B cell (primary cell): Measurements from ENCODE around the gene FRMD6. TPM values are rescaled to one million over a fixed set of nuclear protein-coding genes. Genes with fewer than 3 reads are reported as not detected.

ENCODE experiments used
- ATAC-seq: fragments of 200-7000 bp; cut with Tn5 transposase; one replicate; pipeline ENCODE4 v1.10.0; 2021; ENCODE audit warnings: low read depth, mild to moderate bottlenecking, moderate number of reproducible peaks, moderate library complexity
- CTCF ChIA-PET: fragments of 350-600 bp; sonication (Branson Sonifier 250); formaldehyde crosslinking; loops from one replicate; lab custom pipeline; 2021; ENCODE audit warnings: antibody characterized with exemption, inconsistent platforms; lab: Charles Lee
- POLR2A ChIA-PET: fragments of 350-600 bp; sonication (Branson Sonifier 250); formaldehyde crosslinking; loops from one replicate; lab custom pipeline; 2021; ENCODE audit warnings: antibody characterized with exemption; lab: Charles Lee
- DNase-seq: peaks from one replicate; pipeline ENCODE4 v3.0.0; 2013
- H2AFZ ChIP-seq: 2 replicates; pipeline ENCODE4 v1.6.1; 2012; ENCODE audit warnings: mild to moderate bottlenecking, low read depth, low read length; ENCODE audit not compliant: insufficient read depth, poor library complexity, severe bottlenecking
- H3K27ac ChIP-seq, 2 donors: 1 replicate in 1 of 2; 2 replicates in 1 of 2; pipeline ENCODE4 v1.5.1; 2012 to 2013; ENCODE audit warnings: low read length in 2 of 2, mild to moderate bottlenecking in 2 of 2, moderate library complexity in 1 of 2
- H3K27me3 ChIP-seq, 4 experiments: fragments of 200-600 bp in 1 of 4; sonication (generic) in 1 of 4; replicated peaks in 1 of 4; 1 replicate in 2 of 4; 2 replicates in 2 of 4; pipeline versions ENCODE4 v1.6.1 to v1.7.0; 2013 to 2016; ENCODE audit warnings: low read length in 3 of 4, mild to moderate bottlenecking in 2 of 4, mixed read lengths in 1 of 4, moderate library complexity in 1 of 4; ENCODE audit not compliant: insufficient read depth in 4 of 4, control insufficient read depth in 3 of 4; ENCODE audit errors: control extremely low read depth in 1 of 4
- H3K36me3 ChIP-seq, 2 experiments: replicated peaks in 1 of 2; 1 replicate in 1 of 2; 2 replicates in 1 of 2; pipeline versions ENCODE4 v1.6.1 to v1.7.1; 2013; ENCODE audit warnings: low read length in 1 of 2; ENCODE audit not compliant: insufficient read depth in 2 of 2, control insufficient read depth in 1 of 2; ENCODE audit errors: control extremely low read depth in 1 of 2, extremely low read depth in 1 of 2
- H3K4me1 ChIP-seq, 2 donors: fragments of 200-600 bp in 1 of 2; sonication (generic) in 1 of 2; 1 replicate in 1 of 2; 2 replicates in 1 of 2; pipeline versions ENCODE4 v1.5.1 to v1.6.1; 2013 to 2017; ENCODE audit warnings: low read length in 2 of 2; ENCODE audit not compliant: control insufficient read depth in 2 of 2, insufficient read depth in 2 of 2
- H3K4me2 ChIP-seq: replicated peaks from 2 replicates; pipeline ENCODE3; 2012; ENCODE audit warnings: mild to moderate bottlenecking, low read depth, low read length; ENCODE audit not compliant: poor library complexity, severe bottlenecking
- H3K4me3 ChIP-seq, 5 experiments: fragments of 200-600 bp in 1 of 5; sonication (generic) in 1 of 5; 1 replicate in 3 of 5; 2 replicates in 2 of 5; pipeline versions ENCODE4 v1.5.1 to v1.7.0; 2011 to 2016; ENCODE audit warnings: low read length in 4 of 5, mild to moderate bottlenecking in 4 of 5, low read depth in 2 of 5, control low read depth in 1 of 5, moderate library complexity in 1 of 5; ENCODE audit not compliant: insufficient read depth in 1 of 5; ENCODE audit errors: control extremely low read depth in 1 of 5, extremely low read depth in 1 of 5
- H3K79me2 ChIP-seq: fragments of 200-600 bp; sonication (generic); one replicate; pipeline ENCODE4 v1.6.0; 2016; ENCODE audit warnings: low read length; ENCODE audit not compliant: control insufficient read depth, insufficient read depth
- H3K9ac ChIP-seq: fragments of 200-600 bp; sonication (generic); 2 replicates; pipeline ENCODE4 v1.6.1; 2017; ENCODE audit warnings: mild to moderate bottlenecking, low read length, moderate library complexity
- H3K9me3 ChIP-seq, 3 donors: one replicate each; pipeline versions ENCODE4 v1.6.1 to v1.7.1; 2013; ENCODE audit warnings: low read length in 2 of 3; ENCODE audit not compliant: control insufficient read depth in 2 of 3, insufficient read depth in 1 of 3; ENCODE audit errors: control extremely low read depth in 1 of 3
- H4K20me1 ChIP-seq: 2 replicates; pipeline ENCODE4 v1.6.0; 2012; ENCODE audit warnings: mild to moderate bottlenecking, low read length; ENCODE audit not compliant: insufficient read depth, control insufficient read depth, poor library complexity, severe bottlenecking
- H3K27ac Mint-ChIP-seq: one replicate; pipeline ENCODE4 v1.8.0; 2021; ENCODE audit warnings: mixed read lengths
- H3K27me3 Mint-ChIP-seq: one replicate; pipeline ENCODE4 v1.8.0; 2021; ENCODE audit warnings: mixed read lengths
- H3K4me1 Mint-ChIP-seq: one replicate; pipeline ENCODE4 v1.8.0; 2021; ENCODE audit warnings: mixed read lengths
- H3K4me3 Mint-ChIP-seq: one replicate; pipeline ENCODE4 v1.8.0; 2021; ENCODE audit warnings: mixed read lengths
- H3K9me3 Mint-ChIP-seq: one replicate; pipeline ENCODE4 v1.8.0; 2022; ENCODE audit warnings: mixed read lengths; ENCODE audit not compliant: insufficient read depth
- EZH2 ChIP-seq: IDR thresholded peaks from 2 replicates; pipeline ENCODE4 v1.6.1; 2012; ENCODE audit warnings: borderline replicate concordance, low read depth, mild to moderate bottlenecking, moderate library complexity, low read length; ENCODE audit not compliant: insufficient read depth, poor library complexity, severe bottlenecking
- WGBS: methylation state at CpG from one replicate; pipeline ENCODE4 v1.1.5; 2013; ENCODE audit warnings: missing lambda C conversion rate; ENCODE audit not compliant: insufficient coverage; 5-methylcytosine and 5-hydroxymethylcytosine counted together
- intact Hi-C: fragments of 100-400 bp; cut with micrococcal nuclease; formaldehyde crosslinking; loops from one replicate; pipeline ENCODE4 v1.10.0; 2022
- polyA plus RNA-seq: library from polyadenylated mRNA; depleted of rRNA; stranded (reverse); fragments of >200 nt; gene quantifications from 2 replicates; pipeline ENCODE4 v1.2.3, GENCODE V29; 2012
- total RNA-seq, 2 donors: library from RNA; stranded (reverse); fragments of 120-200 nt in 1 of 2; gene quantifications; 1 replicate in 1 of 2; 2 replicates in 1 of 2; pipeline versions ENCODE4 v1.2.3 to v1.2.4, GENCODE V29; 2013 to 2022
- TF ChIP-seq, protein P1 (sequence below): fragments of 200-600 bp; IDR thresholded peaks from one replicate; pipeline ENCODE4 v1.8.0; 2022; ENCODE audit warnings: antibody characterized with exemption, mild to moderate bottlenecking

Gene FRMD6
- total and polyA plus RNA-seq, 2 donors (not counting 1 experiment from before 2014, with no cell fraction given): 0.03 to 0.30 TPM

DNA sequence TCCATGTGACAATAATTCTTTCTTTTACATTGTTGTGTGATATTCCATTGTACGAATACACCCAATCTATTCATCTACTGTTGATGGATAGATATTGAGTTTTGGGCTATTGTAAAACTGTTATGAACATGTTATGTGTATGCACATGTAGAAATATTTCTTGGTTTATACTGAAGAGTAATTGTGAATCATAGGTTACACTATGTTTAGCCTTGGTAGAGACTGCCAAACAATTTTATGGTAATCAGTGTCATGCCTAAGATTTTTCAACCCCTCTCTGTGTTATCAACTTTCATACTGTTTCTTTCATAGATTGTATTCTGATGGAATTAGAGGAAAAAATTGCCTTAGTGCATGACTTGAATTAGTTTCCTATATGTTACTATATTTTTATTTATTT lies 39.5 kb downstream of the FRMD6 start:
- Histone ChIP-seq H4K20me1 (no peaks in the 10 kb centered on the region), H3K79me2 (no peaks in the 10 kb centered on the region), H3K4me3 (no peak overlapping the region), H3K4me2 (no peak overlapping the region), H3K9me3 (no peaks in the 10 kb centered on the region), H3K9ac (no peak overlapping the region), H3K36me3 (no peaks in the 10 kb centered on the region), H3K27me3 (no peaks in the 10 kb centered on the region), H3K27ac (no peak overlapping the region), H3K4me1 (no peaks in the 10 kb centered on the region), H2AFZ (no peak overlapping the region)
- intact Hi-C loops: no loop called here
- Mint-ChIP-seq H3K27me3 (peaks cover 8% of the 10 kb centered on the region), H3K9me3 (no peaks in the 10 kb centered on the region), H3K4me3 (no peak overlapping the region), H3K27ac (no peak overlapping the region), H3K4me1 (no peaks in the 10 kb centered on the region)
- ChIA-PET CTCF (interaction anchor here (1.2 kb wide), 1 partner anchor 10 kb away, joined by 3 read pairs; no protein-coding TSS in a partner anchor), POLR2A (no interaction called here)
- TF ChIP-seq EZH2: no peak
- TF ChIP-seq, protein P1, sequence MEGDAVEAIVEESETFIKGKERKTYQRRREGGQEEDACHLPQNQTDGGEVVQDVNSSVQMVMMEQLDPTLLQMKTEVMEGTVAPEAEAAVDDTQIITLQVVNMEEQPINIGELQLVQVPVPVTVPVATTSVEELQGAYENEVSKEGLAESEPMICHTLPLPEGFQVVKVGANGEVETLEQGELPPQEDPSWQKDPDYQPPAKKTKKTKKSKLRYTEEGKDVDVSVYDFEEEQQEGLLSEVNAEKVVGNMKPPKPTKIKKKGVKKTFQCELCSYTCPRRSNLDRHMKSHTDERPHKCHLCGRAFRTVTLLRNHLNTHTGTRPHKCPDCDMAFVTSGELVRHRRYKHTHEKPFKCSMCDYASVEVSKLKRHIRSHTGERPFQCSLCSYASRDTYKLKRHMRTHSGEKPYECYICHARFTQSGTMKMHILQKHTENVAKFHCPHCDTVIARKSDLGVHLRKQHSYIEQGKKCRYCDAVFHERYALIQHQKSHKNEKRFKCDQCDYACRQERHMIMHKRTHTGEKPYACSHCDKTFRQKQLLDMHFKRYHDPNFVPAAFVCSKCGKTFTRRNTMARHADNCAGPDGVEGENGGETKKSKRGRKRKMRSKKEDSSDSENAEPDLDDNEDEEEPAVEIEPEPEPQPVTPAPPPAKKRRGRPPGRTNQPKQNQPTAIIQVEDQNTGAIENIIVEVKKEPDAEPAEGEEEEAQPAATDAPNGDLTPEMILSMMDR: no peak
- DNase-seq (no peak), ATAC-seq (no peak)
- no CpG with 5 or more reads among the region's 1 CpG for WGBS

DNA sequence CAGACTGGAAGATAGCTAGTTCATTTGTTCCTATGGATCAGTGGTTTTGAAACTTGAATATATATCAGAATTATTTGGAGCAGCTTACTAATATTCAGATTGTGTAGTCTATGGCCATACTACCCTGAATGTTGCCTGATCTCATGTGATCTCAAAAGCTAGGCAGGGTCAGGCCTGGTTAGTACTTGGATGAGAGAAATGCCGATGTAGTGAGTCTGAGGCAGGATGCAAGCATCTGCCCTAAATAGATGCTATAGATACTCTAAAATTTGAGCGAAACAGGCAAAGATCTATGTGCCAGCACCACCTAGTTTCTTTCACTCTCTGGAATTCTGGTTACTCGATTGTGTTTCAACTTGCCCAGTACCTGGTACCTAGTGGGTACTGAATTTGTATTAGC lies 40.9 kb downstream of the FRMD6 start:
- Histone ChIP-seq H3K9me3 (no peaks in the 10 kb centered on the region), H3K36me3 (no peaks in the 10 kb centered on the region), H3K27me3 (no peaks in the 10 kb centered on the region), H3K4me1 (no peaks in the 10 kb centered on the region), H2AFZ (no peak overlapping the region), H4K20me1 (no peaks in the 10 kb centered on the region), H3K27ac (no peak overlapping the region), H3K9ac (no peak overlapping the region), H3K4me3 (no peak overlapping the region), H3K79me2 (no peaks in the 10 kb centered on the region), H3K4me2 (no peak overlapping the region)
- Mint-ChIP-seq H3K27ac (no peak overlapping the region), H3K9me3 (no peaks in the 10 kb centered on the region), H3K4me3 (no peak overlapping the region), H3K4me1 (no peaks in the 10 kb centered on the region), H3K27me3 (peaks cover 15% of the 10 kb centered on the region)
- no peak for TF ChIP-seq EZH2
- TF ChIP-seq, protein P1: no peak
- 100% methylated on average over 2 of the region's 3 CpGs for WGBS
- no peak for DNase-seq
- ChIA-PET CTCF (interaction anchor here (1.2 kb wide), 1 partner anchor 11 kb away, joined by 3 read pairs; no protein-coding TSS in a partner anchor), POLR2A (no interaction called here)
- intact Hi-C loops: no loop called here
- ATAC-seq: no peak
